ENCODE measurements around the gene ENTPD7.
"Not testable (repeated sequence)": the region's sequence is repeated elsewhere in the genome, so short reads cannot be mapped to it uniquely, and the experiment has no call there.

DNA sequence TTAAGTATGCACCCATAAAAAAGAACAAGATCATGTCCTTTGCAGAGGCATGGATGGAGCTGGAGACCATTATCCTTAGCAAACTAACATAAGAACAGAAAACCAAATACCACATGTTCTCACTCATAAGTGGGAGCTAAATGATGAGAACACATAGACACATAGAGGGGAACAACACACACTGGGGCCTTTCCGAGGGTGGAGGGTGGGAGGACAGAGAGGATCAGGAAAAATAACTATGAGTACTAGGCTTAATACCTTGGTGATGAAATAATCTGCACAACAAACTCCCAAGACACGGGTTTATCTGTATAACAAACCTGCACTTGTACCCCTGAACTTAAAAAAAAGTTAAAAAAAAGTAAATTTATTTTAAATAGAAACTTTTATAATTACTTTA lies 86.9 kb downstream of the ENTPD7 start:
- TF ChIP-seq, protein P1, sequence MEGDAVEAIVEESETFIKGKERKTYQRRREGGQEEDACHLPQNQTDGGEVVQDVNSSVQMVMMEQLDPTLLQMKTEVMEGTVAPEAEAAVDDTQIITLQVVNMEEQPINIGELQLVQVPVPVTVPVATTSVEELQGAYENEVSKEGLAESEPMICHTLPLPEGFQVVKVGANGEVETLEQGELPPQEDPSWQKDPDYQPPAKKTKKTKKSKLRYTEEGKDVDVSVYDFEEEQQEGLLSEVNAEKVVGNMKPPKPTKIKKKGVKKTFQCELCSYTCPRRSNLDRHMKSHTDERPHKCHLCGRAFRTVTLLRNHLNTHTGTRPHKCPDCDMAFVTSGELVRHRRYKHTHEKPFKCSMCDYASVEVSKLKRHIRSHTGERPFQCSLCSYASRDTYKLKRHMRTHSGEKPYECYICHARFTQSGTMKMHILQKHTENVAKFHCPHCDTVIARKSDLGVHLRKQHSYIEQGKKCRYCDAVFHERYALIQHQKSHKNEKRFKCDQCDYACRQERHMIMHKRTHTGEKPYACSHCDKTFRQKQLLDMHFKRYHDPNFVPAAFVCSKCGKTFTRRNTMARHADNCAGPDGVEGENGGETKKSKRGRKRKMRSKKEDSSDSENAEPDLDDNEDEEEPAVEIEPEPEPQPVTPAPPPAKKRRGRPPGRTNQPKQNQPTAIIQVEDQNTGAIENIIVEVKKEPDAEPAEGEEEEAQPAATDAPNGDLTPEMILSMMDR (conservative IDR thresholded peaks at IDR 0.05 in 1 of 2, IDR thresholded peaks at IDR 0.05 in 1 of 2; ENCODE audit: extremely low read depth in 1 of 2, insufficient read depth in 1 of 2, low read depth in 1 of 2, low read length in 2 of 2): not testable (repeated sequence)
- TF ChIP-seq EZH2 (IDR thresholded peaks at IDR 0.05; ENCODE audit: borderline replicate concordance, low read length): not testable (repeated sequence)
